DMS53 treated with DMSO at 0.1 percent for 48 hours (cell line): ENCODE measurements around the gene DNAJC22.
"Not testable (repeated sequence)": the region's sequence is repeated elsewhere in the genome, so short reads cannot be mapped to it uniquely, and the experiment has no call there.

Source experiments
- DNase-seq: peaks from one replicate; lab custom pipeline; 2025; ENCODE audit not compliant: unreplicated experiment; lab: John Stamatoyannopoulos, UW

The DNAJC22 gene

DNA sequence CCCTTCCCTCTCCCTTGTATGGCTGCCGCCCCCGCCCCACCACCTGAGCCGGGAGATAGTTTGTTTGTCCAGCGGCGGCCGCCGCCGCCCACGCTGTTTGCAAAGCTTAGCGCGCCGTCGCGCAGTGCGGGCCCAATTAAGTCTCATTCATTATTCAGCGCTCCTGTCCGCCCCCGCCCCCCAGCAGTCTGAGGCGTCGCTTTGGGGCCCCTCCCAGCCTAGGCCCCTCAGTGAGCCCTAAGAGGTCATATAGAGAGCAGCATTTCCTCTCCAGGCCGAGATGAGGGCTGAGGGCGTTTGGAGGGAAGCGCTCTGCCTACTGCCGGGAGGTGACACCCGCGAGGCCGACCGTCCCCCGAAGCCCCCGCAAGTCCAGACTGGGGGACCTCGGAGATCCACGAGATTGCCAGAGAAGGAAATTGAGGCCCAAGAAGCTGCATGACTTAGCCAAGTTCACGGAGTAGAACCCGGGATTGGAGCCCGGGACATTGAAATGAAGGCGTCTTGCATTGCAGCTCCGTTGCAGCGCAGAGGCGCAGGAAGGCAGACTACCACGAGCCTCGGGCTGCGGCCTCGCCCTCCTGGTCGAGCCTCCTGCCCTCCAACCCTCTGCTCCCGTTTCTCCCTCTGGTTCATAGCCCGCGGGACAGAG, at the start of gene DNAJC22:
Gene DNAJC22, plus strand, starts transcription at position 230 of the 652 bp plus-strand sequence. CDS start 1,985 bp downstream, outside the sequence.
- DNase-seq = peak; percentile 67

DNA sequence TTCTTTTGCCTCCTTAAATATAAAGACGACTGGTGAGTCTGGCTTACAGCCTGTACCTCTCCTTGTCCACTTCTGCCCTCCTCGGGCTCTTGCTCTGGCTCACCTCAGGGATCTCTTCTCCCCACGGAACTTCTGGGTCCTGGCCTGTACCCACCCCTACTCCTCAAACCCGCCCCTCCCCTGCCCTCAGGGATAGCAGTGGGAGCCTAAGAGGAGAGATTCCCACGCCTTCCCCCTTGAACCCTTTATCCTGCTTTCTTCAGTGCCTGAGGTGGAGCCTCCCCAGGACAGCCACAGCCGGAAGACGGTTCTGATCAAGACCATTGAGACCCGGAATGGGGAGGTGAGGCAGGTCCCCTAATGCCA, 49.0 kb upstream of the DNAJC22 start:
- no peak for DNase-seq

DNA sequence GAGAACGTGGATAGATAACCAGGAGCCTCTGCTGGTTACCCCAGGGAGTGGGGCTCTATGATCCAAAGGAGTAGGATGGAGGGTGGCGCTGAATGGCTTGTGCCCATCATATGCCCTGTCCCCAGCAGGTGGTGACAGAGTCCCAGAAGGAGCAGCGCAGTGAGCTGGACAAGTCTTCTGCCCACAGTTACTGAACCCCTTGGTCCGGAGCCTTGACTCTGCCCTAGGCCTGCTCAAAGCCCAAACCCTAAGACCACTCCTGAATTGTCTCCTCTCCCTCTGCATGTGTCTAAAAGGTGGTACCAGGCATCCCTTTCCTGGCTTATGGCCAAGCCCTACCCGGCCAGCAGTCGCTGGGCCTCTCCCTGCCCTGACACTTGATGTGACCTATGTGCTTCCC, 48.5 kb upstream of the DNAJC22 start:
- DNase-seq = peak; percentile 15

DNA sequence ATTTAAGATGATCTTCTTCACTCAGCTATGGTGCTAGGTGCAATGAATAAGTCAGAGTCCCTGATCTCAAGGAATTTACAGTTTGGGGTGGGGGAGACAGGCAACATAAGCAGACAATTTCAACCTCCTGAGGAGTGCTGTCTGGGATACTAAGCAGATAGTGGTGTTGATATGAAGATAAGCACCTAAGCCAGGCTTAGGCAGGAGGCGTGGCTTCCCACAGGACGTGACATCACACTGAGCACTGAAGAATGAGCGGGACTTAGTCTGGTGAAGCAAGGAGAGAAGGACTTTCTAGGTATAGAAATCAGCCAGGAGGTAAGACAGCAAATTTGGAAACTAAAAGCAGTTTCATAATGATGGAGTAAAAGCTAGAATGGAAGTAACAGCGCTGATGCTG, 44.9 kb upstream of the DNAJC22 start:
- DNase-seq = no peak

DNA sequence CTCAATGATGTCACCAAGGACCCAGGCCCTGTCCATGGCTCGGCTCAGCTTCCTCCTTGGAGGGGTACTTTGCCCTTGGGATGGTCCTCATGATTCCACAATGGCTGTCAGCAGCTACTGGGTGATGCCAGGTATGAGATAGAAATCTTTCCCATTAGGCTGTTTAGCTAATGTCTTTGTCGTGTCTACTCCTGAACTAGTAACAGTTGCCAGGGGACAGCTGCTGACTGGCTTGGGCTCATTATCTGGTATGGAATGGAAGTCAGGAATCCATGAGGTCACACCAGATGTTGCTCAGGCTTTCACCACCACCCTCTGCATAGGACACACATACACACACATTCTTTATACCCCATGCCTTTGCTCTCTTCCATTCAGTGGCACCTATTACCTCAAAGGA, 42.5 kb upstream of the DNAJC22 start:
- DNase-seq = no peak

DNA sequence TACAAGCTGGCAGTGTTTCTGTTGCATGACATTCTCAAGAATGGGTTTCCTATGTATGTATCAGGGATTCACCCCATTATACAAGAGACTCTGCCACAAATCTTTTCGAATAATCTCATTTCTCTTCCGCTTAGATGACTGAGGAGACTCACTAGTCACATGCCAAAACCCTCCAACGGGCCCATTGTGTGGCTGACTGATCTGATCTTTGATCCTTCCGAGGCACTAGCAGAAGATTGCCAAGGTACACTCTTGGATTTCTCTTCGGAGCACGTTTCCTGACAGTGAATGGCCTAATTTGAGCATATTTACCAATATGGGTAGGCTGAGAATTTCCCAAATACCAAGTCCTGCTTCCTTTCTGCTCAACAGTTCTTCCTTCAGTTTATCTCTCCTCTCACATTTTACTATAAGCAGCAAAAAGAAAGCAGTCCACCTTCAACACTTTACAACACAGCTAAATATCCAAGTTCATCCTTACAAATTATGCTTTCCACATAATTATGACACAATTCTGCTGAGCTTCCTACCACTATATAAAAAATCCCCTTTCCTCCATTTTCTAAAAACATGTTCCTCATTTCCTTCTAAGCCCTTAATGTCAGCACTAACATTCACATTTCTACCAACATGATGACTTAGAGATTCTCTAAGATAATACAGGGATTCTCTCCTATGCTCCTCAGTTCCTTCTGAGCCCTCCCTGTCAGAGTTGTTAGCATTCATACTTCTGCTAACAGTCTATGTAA, 40.8 kb upstream of the DNAJC22 start:
- DNase-seq = no peak

DNA sequence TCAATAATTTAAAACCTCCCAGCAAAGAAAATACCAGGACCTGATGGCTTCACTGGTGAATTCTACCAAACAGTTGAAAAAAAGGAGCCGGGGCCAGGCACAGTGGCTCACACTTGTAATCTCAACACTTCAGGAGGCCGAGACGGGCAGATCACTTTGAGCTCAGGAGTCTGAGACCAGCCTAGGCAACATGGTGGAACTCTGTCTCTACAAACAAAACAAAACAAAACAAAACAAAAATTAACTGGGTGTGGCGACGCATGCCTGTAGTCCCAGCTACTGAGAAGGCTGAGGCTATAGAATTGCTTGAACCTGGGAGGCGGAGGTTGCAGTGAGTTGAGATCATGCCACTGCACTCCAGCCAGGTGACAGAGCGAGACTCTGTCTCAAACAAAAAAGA, 37.3 kb upstream of the DNAJC22 start:
- DNase-seq = no peak

DNA sequence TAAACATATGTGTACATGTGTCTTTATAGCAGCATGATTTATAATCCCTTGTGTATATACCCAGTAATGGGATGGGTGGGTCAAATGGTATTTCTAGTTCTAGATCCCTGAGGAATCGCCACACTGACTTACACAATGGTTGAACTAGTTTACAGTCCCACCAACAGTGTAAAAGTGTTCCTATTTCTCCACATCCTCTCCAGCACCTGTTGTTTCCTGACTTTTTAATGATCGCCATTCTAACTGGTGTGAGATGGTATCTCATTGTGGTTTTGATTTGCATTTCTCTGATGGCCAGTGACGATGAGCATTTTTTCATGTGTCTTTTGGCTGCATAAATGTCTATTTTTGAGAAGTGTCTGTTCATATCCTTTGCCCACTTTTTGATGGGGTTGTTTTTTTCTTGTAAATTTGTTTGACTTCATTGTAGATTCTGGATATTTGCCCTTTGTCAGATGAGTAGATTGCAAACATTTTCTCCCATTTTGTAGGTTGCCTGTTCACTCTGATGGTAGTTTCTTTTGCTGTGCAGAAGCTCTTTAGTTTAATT, 36.2 kb upstream of the DNAJC22 start:
- not testable (repeated sequence) for DNase-seq

DNA sequence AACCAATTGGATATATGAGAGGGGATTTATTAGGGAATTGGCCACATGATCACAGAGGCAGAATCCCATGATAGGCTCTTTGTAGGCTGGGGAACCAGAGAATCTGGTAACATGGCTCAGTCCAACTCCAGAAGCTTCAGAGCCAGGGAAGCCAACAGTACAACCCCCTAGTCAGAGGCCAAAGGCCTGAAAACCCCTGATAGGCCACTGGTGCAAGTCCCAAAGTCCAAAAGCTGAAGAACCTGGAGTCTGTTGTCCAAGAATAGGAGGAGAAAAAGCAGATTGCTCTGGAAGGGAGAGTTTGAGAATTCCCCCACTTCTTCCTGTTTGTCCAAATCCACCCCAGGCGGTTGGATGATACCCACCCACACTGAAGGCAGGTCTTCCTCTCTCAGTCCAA, 31.9 kb upstream of the DNAJC22 start:
- no peak for DNase-seq

DNA sequence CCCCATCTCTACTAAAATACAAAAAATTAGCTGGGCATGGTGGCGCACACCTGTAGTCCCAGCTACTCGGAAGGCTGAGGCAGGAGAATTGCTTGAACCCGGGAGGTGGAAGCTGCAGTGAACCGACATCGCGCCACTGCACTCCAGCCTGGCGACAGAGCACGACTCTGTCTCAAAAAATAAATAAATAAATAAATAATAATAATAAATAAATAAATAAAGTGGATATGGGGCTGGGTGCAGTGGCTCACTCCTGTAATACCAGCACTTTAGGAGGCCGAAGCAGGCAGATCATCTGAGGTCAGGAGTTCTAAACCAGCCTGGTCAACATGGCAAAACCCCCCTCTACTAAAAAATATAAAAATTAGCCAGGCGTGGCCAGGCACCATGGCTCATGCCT, 29.6 kb upstream of the DNAJC22 start:
- not testable (repeated sequence) for DNase-seq

DNA sequence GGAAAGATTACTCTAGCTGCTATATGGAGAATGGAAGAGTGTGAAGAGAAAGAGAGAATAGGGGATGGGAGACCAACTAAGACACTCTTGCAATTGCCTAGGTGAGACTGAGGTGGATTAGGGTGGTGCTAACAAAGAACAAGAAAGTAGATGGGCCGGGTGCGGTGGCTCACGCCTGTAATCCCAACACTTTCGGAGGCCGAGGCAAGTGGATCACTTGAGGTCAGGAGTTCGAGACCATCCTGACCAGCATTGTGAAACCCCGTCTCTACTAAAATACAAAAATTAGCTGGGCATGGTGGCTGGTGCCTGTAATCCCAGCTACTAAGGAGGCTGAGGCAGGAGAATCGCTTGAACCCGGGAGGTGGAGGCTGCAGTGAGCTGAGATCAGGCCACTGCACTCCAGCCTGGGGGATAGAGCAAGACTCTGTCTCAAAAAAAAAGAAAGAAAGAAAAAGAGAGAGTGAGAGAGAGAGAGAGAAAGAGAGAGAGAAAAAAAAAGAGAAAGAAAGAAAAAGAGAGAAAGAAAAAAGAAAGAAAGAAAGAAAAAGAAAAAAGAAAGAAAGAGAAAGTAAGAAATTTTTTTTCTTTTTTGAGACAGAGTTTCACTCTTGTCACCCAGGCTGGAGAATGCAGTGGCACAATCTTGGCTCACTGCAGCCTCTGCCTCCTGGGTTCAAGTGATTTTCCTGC, 26.1 kb upstream of the DNAJC22 start:
- DNase-seq = not testable (repeated sequence)

DNA sequence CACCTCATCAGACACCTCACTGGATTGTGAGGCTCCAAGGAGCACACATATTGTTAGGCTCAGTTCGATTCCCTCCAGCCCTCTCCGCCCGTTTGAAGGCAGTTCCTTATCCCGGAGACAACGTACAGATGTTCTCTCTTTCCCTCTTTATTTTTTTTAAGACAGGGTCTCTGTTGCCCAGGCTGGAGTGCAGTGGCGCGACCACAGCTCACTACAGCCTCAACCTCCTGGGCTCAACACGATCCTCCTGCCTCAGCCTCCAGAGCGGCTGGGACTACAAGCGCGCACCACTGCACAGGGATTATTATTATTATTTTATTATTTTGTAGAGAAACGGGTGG, 24.4 kb upstream of the DNAJC22 start:
- no peak for DNase-seq

DNA sequence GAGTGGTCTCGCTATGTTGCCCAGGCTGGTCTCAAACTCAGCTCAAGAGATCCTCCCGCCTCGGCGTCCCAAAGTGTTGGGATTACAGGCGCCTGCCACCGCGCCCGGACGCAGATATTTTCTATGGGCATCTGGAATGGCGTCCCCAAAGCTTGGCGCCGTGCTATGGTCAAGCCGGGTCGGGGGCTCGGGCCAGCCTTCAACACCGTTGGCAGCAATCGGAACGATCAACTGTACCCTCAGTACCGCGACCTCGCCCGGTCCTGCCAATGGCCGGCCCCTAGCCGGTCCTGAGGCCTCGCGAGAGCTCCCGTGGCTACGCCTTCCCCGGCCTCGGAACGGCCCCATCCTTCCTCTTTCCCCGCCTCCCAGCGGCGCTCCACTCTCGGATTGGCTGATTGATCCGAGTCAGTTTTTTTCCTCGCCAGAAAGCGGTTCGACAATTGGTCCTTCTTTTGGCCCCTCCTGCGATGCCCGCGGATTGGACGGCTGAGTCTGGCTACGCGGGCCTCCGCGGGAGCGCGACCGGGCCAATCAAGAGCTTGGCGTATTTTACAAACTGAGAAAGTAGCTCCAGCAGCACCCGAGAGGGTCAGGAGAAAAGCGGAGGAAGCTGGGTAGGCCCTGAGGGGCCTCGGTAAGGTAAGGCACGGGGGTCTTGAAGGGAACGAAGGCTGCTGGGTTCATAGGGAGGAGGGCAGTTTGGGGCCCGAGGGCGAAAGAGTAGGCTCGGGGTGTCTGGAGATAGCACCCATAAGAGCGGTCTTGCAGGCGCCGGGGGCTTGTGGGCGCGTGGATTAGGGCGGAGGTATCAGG, 23.8 kb upstream of the DNAJC22 start, which contains the start of gene TROAP:
Gene TROAP, plus strand, starts transcription at position 548 of the 816 bp plus-strand sequence. CDS start 354 bp downstream, outside the sequence.
- peak; percentile 98 for DNase-seq

DNA sequence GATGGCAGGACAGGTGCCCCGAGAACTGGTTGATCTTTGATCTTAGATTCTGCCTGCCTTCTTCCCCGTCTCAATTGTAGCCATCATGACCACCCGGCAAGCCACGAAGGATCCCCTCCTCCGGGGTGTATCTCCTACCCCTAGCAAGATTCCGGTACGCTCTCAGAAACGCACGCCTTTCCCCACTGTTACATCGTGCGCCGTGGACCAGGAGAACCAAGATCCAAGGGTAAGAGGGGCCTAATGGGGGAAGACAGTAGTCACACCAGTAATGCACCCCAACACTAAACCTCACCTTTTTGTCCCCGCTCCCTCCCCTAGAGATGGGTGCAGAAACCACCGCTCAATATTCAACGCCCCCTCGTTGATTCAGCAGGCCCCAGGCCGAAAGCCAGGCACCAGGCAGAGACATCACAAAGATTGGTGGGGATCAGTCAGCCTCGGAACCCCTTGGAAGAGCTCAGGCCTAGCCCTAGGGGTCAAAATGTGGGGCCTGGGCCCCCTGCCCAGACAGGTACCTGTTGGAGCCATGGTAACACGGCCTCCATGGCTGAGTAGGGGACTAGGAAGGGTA, 23.1 kb upstream of the DNAJC22 start:
- no peak for DNase-seq

DNA sequence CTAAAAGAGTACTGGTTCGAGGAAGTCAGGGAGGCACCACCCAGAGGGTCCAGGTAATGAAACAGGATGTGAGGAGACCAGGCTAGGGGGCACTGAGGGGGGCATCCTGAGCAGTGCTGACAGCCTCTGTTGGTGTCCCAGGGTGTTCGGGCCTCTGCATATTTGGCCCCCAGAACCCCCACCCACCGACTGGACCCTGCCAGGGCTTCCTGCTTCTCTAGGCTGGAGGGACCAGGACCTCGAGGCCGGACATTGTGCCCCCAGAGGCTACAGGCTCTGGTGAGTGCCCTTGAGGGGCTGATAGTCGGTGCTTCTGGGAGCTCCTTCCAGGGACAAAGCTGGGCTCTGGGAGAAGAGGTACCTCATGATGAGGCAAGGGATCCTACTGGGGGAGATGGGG, 21.1 kb upstream of the DNAJC22 start:
- DNase-seq = no peak

DNA sequence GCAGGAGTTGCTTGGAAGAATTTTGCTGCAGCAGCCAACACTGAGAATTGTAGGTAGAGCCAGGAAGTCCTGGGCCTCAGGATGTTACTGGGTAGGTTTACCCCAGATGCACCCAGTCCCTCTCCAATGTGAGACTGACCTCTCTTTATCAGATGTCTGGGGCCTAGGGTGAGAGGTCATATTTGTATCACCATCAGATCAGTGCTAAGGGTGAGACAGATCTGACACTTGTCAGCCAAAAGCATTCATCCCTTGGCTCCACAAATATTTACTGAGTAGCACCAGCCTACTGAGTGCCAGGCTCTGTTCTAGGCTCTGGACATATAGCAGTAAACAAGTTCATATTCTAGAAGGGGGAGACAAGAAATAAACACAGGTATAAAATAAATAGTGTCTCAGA, 19.3 kb upstream of the DNAJC22 start:
- no peak for DNase-seq

DNA sequence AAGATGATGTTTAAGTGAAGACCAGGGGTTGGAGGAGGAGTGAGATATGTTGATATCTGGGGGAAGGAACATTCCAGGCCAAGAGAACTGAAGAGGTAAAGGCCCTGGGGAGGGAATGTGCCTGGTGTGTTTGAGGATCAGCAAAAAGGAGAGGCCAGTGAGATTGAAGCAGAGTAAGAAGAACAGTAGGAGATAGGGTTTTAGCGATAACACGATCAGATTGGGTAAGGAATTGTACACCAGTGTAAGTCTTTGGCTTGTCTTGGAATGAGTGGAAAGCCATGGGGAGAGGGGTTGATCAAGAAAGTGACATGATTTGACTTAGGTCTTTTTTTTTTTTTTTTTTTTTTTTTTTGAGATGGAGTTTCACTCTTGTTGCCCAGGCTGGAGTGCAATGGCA, 18.8 kb upstream of the DNAJC22 start:
- DNase-seq = no peak

DNA sequence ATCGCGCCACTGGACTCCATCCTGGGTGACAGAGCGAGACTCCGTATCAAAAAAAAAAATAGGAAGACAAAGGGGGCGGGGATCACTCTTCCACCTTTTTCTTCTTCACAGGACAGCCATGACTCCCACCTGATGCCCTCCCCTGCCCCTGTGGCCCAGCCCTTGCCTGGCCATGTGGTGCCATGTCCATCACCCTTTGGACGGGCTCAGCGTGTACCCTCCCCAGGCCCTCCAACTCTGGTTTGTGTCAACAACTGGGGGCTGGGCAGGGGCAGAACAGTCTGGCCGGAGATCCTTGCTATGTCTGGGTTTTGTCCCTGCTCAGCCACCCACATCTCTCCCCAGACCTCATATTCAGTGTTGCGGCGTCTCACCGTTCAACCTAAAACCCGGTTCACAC, 17.9 kb upstream of the DNAJC22 start:
- no peak for DNase-seq

DNA sequence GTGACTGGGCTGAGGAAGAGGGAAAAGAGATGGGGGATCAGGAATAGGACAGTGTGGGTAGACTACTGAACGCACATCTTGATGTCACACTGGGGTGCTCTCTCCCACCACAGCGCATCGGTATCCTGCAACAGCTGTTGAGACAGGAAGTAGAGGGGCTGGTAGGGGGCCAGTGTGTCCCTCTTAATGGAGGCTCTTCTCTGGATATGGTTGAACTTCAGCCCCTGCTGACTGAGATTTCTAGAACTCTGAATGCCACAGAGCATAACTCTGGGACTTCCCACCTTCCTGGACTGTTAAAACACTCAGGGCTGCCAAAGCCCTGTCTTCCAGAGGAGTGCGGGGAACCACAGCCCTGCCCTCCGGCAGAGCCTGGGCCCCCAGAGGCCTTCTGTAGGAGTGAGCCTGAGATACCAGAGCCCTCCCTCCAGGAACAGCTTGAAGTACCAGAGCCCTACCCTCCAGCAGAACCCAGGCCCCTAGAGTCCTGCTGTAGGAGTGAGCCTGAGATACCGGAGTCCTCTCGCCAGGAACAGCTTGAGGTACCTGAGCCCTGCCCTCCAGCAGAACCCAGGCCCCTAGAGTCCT, 16.6 kb upstream of the DNAJC22 start:
- no peak for DNase-seq

DNA sequence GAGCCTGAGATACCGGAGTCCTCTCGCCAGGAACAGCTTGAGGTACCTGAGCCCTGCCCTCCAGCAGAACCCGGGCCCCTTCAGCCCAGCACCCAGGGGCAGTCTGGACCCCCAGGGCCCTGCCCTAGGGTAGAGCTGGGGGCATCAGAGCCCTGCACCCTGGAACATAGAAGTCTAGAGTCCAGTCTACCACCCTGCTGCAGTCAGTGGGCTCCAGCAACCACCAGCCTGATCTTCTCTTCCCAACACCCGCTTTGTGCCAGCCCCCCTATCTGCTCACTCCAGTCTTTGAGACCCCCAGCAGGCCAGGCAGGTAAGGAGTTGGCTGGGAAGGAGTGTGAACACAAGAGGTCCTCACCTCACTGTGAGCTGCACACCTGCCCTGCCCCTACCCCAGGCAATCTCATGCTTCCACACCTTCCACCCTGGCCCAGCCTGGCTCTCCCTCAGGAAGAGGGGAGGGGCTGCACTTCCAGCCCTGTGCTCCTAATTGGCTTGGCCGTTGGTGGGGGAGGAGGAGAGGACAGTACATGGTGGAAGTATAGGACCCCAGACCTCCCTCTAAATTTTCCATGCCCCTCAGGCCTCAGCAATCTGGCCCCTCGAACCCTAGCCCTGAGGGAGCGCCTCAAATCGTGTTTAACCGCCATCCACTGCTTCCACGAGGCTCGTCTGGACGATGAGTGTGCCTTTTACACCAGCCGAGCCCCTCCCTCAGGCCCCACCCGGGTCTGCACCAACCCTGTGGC, 15.9 kb upstream of the DNAJC22 start:
- DNase-seq = no peak
